DMS114 treated with DMSO at 0.1 percent for 48 hours (cell line): ENCODE measurements around the gene FARS2.

Source experiments
- DNase-seq: peaks from one replicate; lab custom pipeline; 2025; ENCODE audit not compliant: unreplicated experiment; lab: John Stamatoyannopoulos, UW

The FARS2 gene

DNA sequence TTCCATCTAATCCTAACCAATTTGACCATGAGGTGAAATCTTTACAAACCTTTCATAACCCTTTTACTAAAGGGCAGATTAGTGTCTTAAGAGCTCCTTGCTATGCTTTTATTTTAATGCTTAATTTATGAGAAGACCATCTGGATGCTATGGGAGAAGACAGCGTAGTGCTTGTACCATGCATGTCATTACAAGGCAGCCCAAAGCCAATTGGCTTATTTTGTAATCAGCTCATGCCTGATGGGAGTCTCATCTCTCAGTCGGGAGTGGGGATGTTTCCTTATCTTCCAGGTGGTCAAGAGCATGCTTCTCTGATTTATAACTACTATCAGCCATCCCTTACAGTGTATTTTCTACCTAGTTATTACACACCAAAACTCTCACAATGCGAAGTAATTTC is 304.7 kb downstream of the FARS2 start:
- no peak for DNase-seq

DNA sequence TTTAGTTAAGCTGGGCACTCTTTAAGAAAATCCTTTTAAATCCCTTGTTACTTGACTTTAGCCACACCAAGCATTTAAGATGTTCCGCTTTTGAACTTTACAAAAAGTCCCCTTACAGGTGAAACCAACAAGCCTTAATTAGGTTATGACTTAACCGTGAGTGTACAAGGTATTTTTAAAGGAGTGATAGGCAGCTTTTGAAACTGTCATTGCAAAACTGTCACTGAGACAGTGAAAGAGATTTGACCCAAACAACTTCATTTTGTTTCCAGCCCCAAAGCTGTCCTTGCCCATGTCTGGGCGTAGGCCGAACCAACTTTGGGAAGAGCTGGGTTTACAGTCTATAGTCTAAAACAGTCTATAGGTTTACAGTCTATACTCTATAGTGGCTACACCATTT is 305.4 kb downstream of the FARS2 start:
- DNase-seq, result no peak

DNA sequence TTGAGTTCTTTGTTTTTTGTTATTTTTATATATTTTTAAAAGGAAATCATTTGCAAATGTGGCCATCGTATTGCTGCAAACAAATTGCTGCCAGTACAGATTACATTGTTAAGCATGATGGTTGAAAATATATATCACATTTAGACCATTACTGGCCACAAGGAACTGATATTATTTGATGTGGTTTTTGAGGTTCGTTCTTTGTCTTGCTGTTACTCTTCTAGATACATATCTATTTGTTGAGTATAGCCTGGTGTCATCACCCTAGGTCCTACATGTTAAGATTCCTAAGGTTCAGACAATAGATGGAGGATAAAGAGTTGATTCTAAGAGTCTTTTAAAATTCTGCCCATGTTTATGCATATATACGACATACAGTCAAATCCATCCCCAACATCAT is 306.0 kb downstream of the FARS2 start:
- DNase-seq, result no peak

DNA sequence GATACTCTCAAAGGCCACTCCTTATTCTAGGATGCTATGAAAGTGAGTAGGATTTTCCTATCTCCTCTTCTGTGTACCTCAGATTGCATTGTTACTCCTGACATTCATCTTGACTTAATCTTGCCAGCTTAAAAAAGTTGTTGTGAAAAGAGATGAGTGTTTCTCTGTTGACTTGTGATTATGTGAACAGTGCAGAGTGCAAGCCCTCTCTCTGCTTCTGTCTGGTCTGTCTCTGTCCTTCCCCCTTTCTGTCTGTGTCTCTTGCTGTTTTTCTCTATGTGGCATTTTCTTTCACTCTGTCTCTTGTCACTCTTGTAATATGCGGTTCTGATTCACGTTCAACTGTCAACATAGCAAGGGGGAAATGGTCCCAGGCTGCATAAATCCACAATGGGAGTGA is 306.6 kb downstream of the FARS2 start:
- DNase-seq, result no peak

DNA sequence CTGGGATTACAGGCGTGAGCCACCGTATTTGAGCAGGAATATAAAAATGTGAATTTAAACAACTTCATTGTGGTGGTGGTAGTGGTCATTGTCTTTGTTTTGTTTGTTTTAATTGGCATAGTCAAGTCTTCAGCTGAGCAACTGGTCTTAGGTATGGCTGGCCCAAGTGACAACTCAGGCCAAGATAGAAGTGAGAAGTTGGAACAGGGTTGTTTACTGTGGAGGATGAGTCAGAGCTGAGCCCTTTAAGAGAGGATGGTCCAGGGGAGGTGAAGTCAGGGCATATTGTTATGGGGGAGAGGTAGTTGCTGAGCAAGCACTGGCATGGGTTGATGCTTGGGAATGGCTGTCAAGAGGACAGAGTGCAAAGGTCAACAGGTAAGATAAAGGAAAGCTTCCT is 308.2 kb downstream of the FARS2 start:
- no peak for DNase-seq

DNA sequence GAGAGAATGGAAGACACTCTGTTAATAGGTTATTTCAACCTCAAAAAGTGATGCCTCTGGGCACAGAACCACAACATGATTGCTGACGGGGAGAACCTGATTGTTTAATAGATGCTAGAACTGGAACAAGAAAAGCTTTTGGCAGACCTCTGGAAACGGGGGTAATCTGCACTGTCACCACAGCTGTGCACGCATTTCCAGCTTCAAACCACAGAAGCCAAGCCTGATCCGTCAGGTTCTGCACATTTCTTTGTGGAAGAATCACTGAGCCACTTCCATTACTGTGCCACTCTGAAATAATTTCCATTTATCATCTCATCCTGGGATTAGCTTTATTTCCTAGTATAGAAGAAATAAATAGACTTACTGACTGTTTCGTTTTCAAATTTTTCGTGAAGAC is 309.3 kb downstream of the FARS2 start:
- no peak for DNase-seq

DNA sequence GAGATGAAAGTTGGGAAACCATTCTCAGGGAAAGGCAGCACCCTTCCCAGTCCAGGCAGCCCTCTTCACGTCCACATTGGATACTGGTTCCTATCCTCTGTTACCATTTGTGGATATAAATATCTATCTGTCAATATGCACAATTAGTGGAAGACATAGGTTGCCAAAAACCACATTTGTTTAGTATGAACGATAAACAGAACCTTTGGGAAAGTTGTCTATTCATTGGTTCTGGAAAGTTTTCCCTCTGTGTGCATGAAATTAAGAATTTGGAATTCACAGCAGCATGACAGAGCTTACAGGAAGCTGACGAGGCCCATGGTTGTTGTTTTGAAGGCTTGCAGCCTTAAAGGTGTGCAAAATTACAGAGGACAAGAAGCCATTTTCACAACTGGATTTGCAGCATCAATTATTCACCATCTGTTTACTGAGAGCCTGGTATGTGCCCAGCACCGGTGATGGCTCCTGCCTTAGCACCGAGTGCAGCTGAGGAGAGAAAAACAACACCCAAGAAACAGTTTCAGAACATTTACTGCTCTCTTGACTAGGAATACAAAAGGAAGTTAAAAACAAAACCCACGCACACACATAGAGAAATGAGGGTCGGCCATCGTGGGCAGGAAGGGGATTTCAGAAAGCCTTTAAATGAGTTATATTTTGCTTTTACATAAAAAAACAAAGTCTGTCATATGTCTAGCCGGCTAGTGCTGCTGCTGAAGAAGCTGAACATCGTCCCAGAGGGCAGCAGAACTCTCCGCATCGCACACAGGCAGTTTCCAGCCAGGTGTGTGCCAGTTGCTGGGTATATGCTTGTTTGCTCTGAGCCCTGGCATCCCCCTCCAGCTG is 319.6 kb downstream of the FARS2 start:
- no peak for DNase-seq

DNA sequence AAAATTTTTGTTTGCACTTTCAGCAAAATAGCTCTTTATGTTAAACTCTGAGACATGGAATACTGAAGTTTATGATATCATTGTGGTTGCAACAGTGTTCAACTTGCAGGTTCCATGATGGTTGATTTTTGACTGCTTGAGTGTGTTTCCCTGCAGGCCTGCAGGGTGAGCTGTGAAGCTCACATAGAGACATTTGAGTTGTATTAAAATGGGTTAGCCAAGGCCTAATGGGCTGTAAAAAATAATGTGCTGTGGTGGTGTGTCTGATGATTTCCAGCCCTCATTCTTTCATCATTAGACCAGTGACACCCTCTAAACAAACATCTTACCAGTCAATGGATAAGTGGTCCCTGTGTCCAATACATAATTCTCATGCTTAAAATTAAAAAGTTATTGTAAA is 321.4 kb downstream of the FARS2 start:
- no peak for DNase-seq

DNA sequence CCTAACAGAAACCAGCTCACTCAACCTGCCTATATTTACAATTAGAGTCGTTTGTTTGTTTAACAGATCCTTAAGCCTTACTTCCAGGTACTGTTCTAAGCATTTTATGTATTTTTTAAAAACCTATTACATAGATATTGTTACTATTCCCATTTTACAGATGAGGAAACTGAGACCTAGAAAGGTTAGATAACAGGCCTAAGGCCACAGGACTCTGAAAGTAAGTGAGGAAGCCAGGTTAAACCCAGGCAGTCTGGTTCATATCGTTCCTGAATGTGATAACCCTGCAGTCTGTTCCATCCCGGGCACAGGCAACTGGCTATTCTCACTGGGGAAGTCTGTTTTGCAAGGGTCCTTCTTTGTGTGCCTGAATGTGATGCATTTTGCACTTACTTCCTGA is 322.2 kb downstream of the FARS2 start:
- no peak for DNase-seq

DNA sequence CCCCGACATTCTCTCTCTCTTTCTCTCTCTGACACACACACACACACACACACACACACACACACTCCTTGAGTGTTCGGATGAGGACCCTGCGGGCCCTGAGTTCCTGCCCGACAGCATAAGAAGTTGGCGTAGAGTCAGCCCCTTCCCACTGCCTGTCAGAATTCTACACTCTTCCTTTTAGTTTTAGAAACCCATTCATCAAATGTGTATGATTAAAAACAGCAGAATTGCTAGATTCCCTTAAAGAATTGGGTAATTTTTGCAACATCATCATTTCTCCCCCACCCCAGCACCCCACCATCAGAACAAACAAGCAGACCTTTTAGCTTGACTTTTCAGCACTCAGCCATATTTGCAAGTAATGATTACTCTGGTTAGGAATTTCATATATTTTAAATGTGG is 322.8 kb downstream of the FARS2 start:
- no peak for DNase-seq

DNA sequence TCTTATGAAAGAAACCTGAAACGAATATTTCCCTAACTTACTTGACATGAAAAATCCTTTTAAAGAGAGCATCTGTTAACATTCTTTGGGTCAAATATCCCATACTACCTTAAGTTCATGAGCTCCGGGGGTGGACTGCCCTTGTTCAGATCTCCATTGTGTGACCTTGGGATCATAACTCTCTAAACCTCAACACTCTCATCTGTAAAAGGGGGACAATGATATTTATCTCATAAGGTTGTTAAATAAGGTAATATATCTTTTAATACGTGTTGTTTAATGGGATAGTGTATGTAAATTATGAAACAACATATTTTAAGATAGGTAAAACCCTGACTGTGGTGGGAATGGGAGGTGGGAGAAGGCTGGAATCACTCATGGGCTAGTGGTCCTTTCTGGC is 326.3 kb downstream of the FARS2 start:
- no peak for DNase-seq

DNA sequence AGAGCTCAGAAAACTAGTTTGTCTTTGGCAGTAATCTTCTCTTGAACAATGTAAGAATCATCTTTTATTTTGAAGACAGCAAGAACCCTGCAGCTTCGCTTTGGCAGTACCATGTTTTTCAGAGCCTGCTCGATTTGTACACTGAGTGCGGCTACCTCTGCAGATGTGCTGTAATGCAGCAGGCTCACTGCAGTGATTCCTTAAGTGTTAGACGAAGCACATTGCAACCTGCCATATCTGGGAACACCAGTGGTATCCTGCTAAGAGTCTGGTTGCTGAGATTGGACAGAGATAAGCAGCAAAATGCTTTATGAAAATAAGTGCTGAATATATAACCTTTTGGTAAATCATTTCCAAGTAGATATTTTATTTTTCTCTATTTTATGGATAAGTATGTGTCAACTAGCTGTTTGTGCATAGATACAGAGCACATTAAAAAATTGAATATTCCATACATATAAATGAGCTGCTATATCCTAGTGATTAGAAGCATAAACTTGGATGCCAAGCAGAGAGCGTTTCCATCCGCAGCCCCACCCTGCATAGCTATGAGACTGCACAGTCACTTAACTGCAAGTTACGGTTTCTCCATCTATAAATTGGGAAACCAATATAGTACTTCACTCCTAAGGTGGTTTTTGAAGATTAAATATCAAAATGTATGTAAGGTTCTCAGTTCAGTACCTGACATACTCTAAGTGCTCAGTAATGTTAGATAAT is 328.3 kb downstream of the FARS2 start:
- DNase-seq, result no peak

DNA sequence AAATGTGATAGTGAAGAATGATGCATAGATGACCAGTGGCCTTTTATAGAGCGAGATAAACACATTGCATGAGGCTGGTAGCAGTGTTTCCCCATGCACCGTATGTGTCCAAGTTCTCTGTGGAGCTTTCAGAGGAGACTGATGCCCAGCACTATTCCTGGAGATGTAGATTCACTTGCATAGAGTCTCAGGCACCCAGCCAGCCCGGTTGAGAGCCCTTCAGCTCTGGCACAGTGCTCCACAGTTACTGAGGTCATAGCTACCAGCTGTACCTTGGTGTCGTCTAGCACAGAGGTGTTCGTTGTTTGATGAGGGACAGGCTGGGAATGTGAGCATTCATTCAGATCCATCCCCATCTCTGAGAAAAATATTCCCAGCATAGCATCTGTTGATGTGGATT is 328.9 kb downstream of the FARS2 start:
- DNase-seq, result no peak

DNA sequence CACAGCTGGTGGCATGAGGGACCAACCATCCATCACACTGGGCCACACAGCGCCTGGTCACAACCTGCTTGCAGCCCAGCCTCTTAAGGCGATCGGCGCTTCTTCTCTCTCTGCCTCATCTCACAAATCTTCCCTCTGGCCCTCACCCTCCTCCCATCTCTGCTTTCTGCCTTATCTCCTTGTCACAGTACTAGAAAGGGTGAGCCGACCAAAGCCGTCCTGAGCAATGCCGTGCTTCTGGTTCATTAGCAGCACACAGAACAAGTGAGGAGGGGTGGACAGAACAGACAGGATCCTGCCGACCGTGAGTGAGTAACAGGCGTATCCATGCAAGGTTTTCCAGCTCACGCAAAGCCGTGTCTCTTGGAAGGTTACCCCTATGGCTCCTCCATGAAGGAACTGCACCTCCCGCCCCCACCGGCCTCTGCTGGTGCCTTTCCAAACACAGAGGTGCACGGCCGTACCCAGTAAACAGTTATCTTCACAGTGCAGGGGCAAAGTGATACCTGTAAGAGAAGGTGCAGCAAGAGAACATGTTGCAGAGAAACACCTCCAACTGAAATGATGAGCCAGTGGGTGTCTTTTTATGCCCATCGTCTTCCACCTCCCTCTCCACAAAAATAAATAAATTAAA is 331.7 kb downstream of the FARS2 start:
- no peak for DNase-seq

DNA sequence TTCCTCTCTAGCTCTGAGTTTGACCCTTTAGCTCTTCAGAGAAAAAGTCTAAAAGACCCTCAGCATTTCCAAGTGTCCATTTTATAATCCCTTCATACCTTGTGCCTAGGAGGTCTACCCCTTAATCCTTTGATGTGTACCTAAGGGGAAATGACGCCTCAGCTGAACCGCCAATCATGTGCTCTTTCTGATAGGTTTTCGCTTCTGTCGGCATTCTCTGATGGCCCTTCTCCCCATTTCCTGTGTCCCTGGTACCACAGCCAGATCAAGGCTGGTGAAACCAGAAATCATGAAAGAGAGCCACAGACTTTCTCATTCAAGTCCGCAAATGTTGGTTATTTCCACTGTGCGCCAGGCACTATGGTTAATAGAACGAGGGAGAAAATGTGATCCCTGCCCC is 333.9 kb downstream of the FARS2 start:
- DNase-seq, result no peak

DNA sequence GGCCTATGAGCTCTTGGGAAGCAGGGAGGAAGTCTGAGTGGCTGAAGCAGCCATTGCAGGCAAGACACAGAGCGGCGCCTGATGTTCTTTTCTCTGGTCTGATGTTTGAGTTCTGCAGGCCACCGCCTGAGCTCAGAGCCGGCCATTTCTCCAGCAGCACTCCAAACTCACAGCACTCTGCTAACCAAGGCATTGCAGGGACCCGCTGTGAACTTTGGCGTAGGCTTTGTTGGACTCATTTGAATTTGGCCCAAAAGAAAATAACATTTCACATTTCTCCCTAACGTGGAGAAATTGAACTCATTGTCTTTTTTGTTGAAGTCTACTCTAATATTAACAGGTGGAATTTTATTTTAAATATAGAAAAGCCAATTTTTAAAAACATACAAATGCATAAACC is 336.1 kb downstream of the FARS2 start:
- no peak for DNase-seq

DNA sequence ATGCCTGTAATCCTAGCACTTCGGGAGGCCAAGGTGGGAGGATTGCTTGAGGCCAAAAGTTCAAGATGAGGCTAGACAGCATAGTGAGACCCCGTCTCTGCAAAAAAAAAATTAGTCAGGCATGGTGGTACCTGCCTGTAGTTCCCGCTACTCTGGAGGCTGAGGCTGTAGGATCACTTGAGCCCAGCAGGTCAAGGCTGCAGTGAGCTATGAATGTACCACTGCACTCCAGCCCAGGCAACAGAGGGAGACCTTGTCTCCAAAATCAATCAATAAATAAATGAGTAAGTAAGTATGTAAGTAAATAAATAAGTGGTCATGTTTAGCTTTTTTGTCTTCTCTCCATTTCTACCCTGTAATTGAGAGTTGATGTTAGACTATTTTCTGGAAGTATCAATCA is 336.8 kb downstream of the FARS2 start:
- no peak for DNase-seq

DNA sequence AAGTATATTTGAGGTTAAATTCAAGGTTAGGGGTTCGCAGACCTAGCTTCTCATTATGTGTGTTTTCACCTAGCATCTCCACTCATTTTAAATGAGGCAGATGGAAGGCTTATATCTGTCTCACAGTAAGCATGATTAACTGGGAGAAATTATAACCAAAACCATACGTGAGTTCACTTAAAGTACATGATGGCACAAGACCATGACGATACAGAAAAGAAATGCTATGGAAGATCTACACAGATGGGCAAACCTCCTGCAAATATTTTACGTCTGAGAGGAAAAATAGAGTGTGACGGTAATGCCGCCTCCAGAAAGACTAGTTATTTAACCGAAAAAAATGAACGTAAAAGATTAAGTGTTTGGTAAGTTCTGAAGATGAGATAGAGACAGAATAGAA is 337.8 kb downstream of the FARS2 start:
- DNase-seq, result no peak

DNA sequence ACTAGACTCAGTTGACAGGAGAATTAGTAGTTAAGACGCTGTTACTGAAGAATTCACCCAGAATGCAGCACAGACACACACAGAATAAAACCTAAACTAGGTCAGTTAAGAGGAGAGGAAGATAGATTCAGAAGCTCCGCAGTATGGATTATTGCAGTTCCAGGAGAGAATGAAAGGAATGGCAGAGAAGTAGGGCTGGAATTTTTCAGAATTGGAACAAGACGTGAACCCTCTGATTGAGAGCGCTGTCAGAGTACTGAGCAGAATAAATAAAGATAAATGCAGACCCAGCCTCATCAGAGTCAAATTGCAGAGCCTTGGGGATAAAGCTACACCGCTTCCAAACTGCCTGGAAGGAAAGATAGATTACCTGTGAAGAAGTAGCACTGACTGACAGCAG is 344.6 kb downstream of the FARS2 start:
- DNase-seq, result no peak

DNA sequence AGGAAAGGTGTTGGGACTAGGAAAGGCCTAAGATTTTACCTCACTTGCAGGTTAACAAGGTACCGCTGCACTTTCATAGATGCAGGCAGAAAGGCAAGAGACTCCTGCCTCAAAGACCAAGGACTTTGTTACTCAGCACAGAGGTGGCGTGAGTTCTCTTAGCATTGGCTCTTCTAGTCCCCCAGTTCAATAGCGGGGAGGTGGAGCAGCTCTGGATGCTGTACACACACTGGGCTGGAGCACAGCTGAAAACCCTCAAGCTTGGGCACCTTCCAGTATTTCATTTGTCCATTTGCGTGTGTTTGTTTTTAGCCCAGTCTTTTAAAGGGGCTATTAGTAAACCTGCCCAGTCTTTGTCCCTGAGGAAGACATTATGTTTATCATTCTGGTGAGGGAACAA is 345.2 kb downstream of the FARS2 start:
- DNase-seq, result no peak

DNA sequence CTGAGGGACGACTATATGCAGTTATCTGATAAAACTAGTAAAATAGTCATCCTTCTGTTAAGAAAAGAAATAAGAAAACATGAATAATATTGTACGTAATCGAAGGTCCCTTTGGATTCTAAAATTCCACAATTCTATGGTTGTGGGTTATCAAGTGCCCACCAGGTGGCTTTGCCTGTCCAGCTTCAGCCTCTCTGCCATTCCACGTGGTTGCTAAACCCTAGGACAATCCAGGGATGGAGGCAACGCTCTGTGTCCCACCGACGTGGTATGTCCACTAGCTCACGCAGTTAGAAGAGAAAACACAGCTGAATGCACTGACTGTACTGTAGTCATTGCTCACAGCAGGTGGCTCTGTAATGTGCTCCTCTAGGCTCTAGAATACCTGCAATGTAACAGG is 349.3 kb downstream of the FARS2 start:
- DNase-seq, result no peak

DNA sequence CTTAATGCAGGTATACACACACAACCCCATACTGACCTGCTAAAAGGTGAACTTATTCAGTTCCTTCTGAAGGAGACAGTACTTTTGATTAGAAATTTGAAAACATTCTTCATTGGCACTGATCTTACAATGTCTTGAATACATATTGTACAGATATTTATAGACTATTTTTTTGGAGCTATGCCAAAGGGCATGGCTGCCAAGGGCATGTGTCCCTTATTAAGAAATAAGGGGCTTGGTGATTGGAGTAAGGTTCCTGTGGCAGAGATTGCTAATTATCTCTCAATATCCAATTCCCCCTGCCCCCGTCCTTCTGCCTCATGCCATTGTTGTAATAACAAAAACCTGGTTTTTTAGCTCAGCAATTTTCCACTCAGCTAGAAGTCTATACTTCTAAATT is 355.9 kb downstream of the FARS2 start:
- DNase-seq, result no peak
